ENCODE measurements around the gene CEP68. TPM values are rescaled to one million over a fixed set of nuclear protein-coding genes. Genes with fewer than 3 reads are reported as not detected.

CEP68 gene
- total RNA-seq, 4 donors from 2014 or later = 17.5 to 53.4 (median 27.6) TPM

DNA sequence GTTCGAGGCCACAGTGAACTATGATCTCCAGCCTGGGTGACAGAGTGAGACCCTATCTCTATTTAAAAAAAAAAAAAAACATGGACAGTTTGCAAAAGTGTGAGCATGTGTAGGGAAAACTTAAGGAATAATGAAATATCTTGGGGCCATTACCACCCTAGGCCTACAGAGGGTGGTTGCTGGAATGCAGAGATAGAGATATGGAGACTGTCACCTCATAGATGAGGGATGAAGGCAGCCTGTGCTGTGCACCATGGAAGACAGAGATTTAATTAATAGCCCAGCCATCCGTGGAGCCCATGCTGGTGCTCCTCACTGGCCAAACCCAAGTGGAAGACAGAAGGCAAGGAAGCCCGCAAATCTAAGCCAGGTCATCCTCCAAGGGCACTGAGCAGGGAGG lies 16.6 kb upstream of the CEP68 start:
- WGBS = 90% methylated on average over 3 of the region's 3 CpGs
- Histone ChIP-seq H3K27me3 (no peaks in the 10 kb centered on the region), H3K9me3 (no peaks in the 10 kb centered on the region), H3K36me3 (no peaks in the 10 kb centered on the region), H3K27ac (no peak overlapping the region), H3K4me1 (peaks cover 8% of the 10 kb centered on the region), H3K4me3 (no peak overlapping the region)
- no peak for TF ChIP-seq POLR2A (IDR thresholded peaks at IDR 0.05)
- TF ChIP-seq, protein P1, sequence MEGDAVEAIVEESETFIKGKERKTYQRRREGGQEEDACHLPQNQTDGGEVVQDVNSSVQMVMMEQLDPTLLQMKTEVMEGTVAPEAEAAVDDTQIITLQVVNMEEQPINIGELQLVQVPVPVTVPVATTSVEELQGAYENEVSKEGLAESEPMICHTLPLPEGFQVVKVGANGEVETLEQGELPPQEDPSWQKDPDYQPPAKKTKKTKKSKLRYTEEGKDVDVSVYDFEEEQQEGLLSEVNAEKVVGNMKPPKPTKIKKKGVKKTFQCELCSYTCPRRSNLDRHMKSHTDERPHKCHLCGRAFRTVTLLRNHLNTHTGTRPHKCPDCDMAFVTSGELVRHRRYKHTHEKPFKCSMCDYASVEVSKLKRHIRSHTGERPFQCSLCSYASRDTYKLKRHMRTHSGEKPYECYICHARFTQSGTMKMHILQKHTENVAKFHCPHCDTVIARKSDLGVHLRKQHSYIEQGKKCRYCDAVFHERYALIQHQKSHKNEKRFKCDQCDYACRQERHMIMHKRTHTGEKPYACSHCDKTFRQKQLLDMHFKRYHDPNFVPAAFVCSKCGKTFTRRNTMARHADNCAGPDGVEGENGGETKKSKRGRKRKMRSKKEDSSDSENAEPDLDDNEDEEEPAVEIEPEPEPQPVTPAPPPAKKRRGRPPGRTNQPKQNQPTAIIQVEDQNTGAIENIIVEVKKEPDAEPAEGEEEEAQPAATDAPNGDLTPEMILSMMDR (IDR thresholded peaks at IDR 0.05) = no peak
- no peak for DNase-seq (ENCODE audit: low spot score in 2 of 2)

DNA sequence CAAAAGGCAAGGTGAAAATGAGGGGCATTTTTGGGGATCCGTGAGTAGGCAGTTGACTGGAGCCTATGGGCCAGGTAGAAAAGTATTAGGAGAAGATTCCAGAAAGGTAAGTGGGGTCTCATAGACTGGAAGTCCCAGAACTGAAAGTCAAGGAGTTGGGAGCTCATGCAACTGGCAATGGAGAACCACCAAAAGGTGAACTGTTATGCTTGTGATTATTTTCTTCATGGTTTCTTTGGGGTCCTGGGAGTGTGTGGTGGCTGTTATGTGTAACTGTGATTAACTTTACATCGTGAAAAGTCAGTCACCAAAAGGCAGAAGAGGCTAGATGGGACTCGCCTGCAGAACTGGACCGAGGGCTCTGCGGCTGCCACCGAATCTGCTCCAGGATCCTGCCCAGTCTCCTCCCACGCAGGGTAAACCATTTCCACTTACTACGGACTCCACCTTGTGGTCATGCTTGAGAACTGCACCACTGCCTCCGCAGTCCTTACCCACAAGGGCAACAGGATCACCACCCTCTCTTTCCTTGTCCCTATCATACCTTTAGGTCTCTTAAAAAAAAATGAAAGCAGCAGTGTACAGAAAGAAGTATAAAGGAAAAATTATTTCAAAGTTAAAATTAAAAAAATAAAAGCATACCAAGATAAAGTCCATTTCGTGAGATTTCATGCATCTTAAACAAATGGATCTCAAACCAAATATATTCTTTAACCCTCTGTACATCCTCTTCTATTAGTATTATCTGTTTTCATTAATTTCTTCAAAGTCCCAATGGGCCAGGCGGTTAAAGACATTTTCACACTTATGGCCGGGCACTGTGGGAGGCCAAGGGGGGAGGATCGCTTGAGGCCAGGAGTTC lies 15.6 kb upstream of the CEP68 start:
- WGBS = 30% methylated on average over 13 of the region's 13 CpGs
- Histone ChIP-seq H3K27me3 (no peaks in the 10 kb centered on the region), H3K4me3 (no peak overlapping the region)

GRCh38 chr2:65043001-65043400 lies 13.2 kb upstream of the CEP68 start:
- TF ChIP-seq POLR2AphosphoS5 (IDR thresholded peaks at IDR 0.05) = no peak
- TF ChIP-seq EP300 (IDR thresholded peaks at IDR 0.05) = no peak
- TF ChIP-seq POLR2A (IDR thresholded peaks at IDR 0.05) = no peak
- TF ChIP-seq, protein P1 (IDR thresholded peaks at IDR 0.05) = no peak
- no peaks in the 10 kb centered on the region for H3K36me3 ChIP-seq
- peak in 1 of 2 donors; percentile 38 for DNase-seq (ENCODE audit: low spot score in 2 of 2)
- H3K27me3 ChIP-seq = no peaks in the 10 kb centered on the region
- H3K9me3 ChIP-seq = no peaks in the 10 kb centered on the region
- 86% methylated on average over 2 of the region's 2 CpGs for WGBS
- no peak overlapping the region for H3K27ac ChIP-seq
- H3K4me3 ChIP-seq = no peak overlapping the region
- peaks cover 8% of the 10 kb centered on the region for H3K4me1 ChIP-seq

More for the DNA sequence above, 15.6 kb upstream of the CEP68 start:
- H3K36me3 ChIP-seq = no peaks in the 10 kb centered on the region
- peaks cover 8% of the 10 kb centered on the region for H3K4me1 ChIP-seq
- no peaks in the 10 kb centered on the region for H3K9me3 ChIP-seq
- TF ChIP-seq POLR2A (IDR thresholded peaks at IDR 0.05) = no peak
- TF ChIP-seq, protein P1 (IDR thresholded peaks at IDR 0.05) = peak; percentile 96 to 99
- no peak overlapping the region for H3K27ac ChIP-seq
- DNase-seq (ENCODE audit: low spot score in 2 of 2) = peak; percentile 89 to 92

GRCh38 chr2:65044097-65044735 lies 12.0 kb upstream of the CEP68 start:
- TF ChIP-seq EP300 (IDR thresholded peaks at IDR 0.05) = no peak
- TF ChIP-seq, protein P1 (IDR thresholded peaks at IDR 0.05) = no peak
- no peak for TF ChIP-seq POLR2AphosphoS5 (IDR thresholded peaks at IDR 0.05)
- TF ChIP-seq POLR2A (IDR thresholded peaks at IDR 0.05) = no peak
- H3K27ac ChIP-seq = no peak overlapping the region
- no peak overlapping the region for H3K4me3 ChIP-seq
- H3K27me3 ChIP-seq = no peaks in the 10 kb centered on the region
- DNase-seq (ENCODE audit: low spot score in 2 of 2) = peak in 1 of 2 donors; percentile 29
- H3K36me3 ChIP-seq = no peaks in the 10 kb centered on the region
- peaks cover 8% of the 10 kb centered on the region for H3K4me1 ChIP-seq
- H3K9me3 ChIP-seq = no peaks in the 10 kb centered on the region
- WGBS = 90% methylated on average over 7 of the region's 7 CpGs

- no peak overlapping the region for H3K27ac ChIP-seq
- no peaks in the 10 kb centered on the region for H3K9me3 ChIP-seq
- TF ChIP-seq POLR2A (IDR thresholded peaks at IDR 0.05) (no peak), POLR2AphosphoS5 (IDR thresholded peaks at IDR 0.05) (no peak), EP300 (IDR thresholded peaks at IDR 0.05) (no peak)
- TF ChIP-seq, protein P1 (IDR thresholded peaks at IDR 0.05) = no peak
- H3K27me3 ChIP-seq = no peaks in the 10 kb centered on the region
- DNase-seq (ENCODE audit: low spot score in 2 of 2) = peak in 1 of 2 donors; percentile 55
- WGBS = 68% methylated on average over 10 of the region's 10 CpGs
- no peaks in the 10 kb centered on the region for H3K36me3 ChIP-seq
- peaks cover 1% of the 10 kb centered on the region for H3K4me1 ChIP-seq
- H3K4me3 ChIP-seq = no peak overlapping the region
These were observed 10.6 kb upstream of the CEP68 start for GRCh38 chr2:65045651-65046050.
